Astrocyte of the spinal cord (primary cell): ENCODE data around the gene LRRTM4.

Experiments
- DNase-seq: peaks from one replicate; pipeline ENCODE4 v3.0.0; 2011; ENCODE audit warnings: low read depth, low spot score
- H3K4me3 ChIP-seq: 2 replicates; pipeline ENCODE4 v1.5.1; 2011; ENCODE audit warnings: low read depth, mild to moderate bottlenecking, low read length, moderate library complexity
- CTCF ChIP-seq: IDR thresholded peaks from 2 replicates; pipeline ENCODE4 v1.5.1; 2012; ENCODE audit warnings: low read depth, mild to moderate bottlenecking, low read length, inconsistent platforms
- in situ Hi-C: cut with HindIII; loops from 2 replicates; pipeline ENCODE4 v1.10.0; 2017; ENCODE audit warnings: low sequenced_read_pairs

LRRTM4 gene

GRCh38 chr2:77013953-77014352 lies 508.2 kb downstream of the LRRTM4 start:
- DNase-seq = no peak
- in situ Hi-C loops = no loop called here
- no peak overlapping the region for H3K4me3 ChIP-seq
- no peak for TF ChIP-seq CTCF

DNA sequence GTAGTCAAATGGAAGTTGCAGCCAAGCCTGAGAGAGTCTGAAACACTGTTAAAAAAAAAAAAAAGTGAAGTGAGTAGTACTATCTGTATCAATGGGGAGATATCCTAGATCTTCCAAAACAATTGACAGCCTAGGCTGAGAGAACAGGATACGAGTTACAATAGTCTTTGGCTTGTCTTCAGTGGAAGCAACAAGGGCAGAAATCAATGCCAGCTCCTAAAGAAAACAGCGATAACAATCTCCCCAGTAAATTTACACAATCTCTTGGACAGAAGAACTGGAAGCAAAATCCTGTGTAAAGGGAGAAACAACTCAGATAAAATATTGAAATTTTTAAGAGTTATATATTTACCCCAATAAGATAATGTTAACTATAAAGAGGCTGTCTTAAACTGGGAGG lies 508.7 kb downstream of the LRRTM4 start:
- TF ChIP-seq CTCF = no peak
- H3K4me3 ChIP-seq = no peak overlapping the region
- no peak for DNase-seq
- in situ Hi-C loops = no loop called here

DNA sequence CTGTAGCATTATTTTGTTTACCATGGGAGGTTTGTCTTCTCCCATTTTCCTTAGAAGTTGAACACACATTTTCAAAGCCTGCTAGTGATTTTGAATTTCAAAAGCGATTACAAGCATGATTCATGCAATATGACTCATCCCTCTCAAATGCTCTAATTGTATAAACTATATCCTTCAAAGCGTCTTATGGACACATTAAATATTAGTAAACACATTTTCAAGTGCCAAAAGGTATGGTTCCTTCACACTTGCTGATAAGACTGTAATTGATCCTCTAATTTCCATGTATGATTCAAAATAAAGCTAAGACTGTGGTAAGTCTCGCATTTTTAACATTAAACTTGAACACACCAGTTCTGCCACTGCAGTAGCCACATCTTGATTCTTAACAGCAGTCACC lies 512.9 kb downstream of the LRRTM4 start:
- peak; percentile 78 for DNase-seq
- H3K4me3 ChIP-seq = no peak overlapping the region
- no peak for TF ChIP-seq CTCF
- in situ Hi-C loops = no loop called here

DNA sequence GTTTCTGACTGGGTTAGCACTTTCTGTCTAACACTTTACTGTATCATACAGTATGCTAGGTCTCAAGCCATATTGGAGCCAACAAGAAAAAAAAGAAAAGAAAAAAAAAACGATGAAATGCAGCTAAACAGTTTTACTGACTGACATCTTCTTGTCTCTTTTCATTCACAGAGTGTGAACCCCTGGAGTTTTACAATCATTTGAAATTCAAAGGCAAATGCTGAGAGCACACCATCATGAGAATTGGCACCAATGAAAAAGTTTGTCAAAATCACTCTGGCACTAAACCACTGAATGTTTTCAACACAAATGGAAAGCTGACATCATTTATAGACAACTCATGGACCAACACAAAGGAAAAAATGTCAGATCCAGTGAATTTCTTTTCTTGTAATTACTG lies 513.3 kb downstream of the LRRTM4 start:
- TF ChIP-seq CTCF = no peak
- DNase-seq = no peak
- no peak overlapping the region for H3K4me3 ChIP-seq
- in situ Hi-C loops = no loop called here

DNA sequence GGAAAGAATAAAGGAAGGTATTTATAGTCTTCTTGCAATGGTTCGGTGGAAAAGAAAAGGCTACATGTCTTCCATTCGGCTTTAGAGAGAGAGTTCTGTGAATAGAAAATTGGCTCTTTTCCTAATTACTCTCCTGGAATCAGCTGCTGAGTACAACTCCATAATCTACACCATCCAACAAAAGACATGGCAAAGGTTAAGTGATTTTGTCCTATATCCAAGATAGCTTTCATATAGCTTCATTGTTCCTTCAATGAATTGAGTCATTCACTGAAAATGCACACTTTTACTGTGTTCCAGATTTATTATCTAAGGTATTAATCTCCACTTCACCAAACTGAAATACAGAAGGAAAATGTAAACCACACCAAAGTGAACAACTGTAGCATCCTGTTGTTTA lies 514.5 kb downstream of the LRRTM4 start:
- TF ChIP-seq CTCF = no peak
- in situ Hi-C loops = no loop called here

DNA sequence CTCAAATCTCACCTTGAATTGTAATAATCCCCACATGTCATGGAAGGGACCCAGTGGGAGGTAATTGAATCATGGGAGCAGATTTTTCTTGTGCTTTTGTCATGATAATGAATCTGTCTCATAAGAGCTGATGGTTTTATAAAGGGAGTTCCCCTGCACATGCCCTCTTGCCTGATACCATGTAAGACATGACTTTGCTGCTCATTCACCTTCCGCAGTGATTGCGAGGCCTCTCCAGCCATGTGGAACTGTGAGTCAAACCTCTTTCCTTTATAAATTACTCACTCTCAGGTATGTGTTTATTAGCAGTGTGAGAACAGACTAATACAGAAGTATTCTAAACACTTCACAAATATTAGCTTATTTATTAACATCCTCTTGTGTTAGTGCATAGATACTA lies 516.7 kb downstream of the LRRTM4 start:
- no peak overlapping the region for H3K4me3 ChIP-seq
- no peak for DNase-seq
- in situ Hi-C loops = no loop called here
- no peak for TF ChIP-seq CTCF

More for the DNA sequence above, 514.5 kb downstream of the LRRTM4 start:
- H3K4me3 ChIP-seq = no peak overlapping the region
- DNase-seq = peak; percentile 60

- no peak for DNase-seq
- in situ Hi-C loops = no loop called here
- no peak for TF ChIP-seq CTCF
- H3K4me3 ChIP-seq = no peak overlapping the region
Observed at GRCh38 chr2:77001895-77002294, 520.3 kb downstream of the LRRTM4 start.
